GM19351 (cell line): Measurements from ENCODE around the gene YTHDF2.

Experiments
- ATAC-seq: cut with Tn5 transposase; IDR thresholded peaks from one replicate; pipeline ENCODE4 v1.9.1; 2021; ENCODE audit warnings: mild to moderate bottlenecking, moderate library complexity; ENCODE audit not compliant: unreplicated experiment

Gene YTHDF2

DNA sequence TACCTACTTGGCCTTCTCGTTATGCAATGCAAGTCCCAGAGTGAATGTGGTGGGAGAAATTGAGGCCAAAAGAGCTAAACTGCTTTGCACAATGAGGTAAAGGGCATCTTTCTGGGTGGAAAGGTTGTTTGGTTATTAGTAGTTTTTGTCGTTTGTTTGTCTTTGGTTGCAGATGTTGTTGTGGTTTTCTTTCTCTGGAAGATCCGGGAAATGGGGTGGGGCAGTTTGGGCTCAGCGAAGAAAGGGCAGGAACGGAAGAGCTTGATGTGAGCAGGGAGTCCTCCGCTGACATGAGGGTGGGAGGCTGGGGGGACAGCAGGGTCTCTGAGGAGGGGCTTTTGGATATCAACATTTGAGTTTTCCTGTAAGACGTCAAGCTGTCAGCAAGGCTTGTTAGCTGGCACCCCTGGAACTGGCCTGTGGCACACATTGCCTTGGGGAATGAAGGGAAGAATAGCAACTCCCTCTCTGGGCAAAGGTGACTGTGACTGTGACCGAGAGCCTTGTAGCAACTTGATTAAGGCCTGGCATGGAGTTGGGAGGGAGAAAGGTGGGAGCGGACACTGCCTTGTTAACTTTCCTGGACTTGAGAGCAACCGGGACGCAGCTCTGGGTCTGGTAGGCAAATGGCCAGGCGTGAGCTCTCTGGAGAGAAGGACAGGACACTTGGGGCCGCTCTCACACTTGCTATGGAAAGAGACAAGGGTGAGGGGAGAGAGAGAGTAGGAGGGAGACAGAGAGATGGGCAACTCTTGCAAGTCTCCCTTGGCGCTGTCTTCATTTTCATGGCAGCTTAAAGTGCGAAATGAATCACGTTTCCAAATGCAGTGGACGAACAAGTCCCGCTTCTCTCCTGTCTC lies 59.8 kb downstream of the YTHDF2 start:
- no peak for ATAC-seq

DNA sequence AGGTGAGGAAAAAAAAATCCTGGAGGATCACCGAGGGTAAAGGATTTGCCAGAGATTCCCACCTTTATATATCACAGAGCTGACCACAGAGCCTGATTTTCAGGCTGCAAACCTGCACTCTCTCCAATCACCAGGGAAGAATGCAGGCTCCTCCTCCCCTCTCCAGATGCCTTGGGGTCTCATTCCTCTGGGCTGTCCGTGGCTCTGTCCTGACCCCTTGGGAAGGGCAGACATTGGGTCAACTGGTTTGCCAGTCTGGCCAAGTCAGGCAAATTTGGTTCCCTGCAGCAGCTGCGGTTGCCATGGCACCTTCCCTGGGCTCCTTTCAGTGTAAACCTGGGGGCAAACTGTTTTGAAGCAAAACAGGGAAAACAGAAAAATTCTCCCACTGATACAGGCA lies 63.6 kb downstream of the YTHDF2 start:
- ATAC-seq, result no peak

DNA sequence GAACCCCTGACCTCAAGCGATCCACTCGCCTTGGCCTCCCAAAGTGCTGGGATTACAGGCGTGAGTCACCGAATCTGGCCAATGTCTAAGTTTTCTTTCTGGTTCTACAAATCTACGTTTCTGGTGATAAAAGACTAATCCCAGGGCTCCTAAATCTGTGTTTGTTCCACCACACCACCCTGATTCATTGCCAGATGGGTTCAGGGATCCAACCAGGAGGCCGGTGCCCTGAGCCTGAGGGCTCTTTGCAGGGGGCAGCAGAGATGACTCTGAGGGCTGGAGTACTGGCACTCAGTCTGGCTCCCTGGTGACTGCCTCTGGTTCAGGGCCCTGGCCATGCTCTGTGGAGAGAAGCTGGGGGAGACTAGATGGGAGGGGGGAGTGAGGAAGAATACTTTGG lies 64.7 kb downstream of the YTHDF2 start:
- no peak for ATAC-seq

DNA sequence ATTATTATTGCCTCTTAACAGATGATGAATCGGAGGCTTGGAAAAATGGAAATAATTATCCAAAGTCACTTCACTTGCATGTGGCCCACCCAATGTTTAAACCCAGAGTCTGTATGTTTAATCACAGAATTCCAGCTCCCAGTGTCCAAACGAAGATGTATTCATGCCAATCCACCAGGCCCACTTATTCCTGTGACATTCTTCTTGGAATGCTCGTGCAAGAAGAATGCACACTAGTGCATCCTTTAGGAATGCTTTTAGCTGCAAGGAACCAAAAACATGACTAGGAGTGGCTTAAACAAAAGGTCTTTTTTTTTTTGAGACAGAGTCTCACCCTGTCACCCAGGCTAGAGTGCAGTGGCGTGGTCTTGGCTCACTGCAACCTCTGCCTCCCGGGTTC lies 66.3 kb downstream of the YTHDF2 start:
- no peak for ATAC-seq

DNA sequence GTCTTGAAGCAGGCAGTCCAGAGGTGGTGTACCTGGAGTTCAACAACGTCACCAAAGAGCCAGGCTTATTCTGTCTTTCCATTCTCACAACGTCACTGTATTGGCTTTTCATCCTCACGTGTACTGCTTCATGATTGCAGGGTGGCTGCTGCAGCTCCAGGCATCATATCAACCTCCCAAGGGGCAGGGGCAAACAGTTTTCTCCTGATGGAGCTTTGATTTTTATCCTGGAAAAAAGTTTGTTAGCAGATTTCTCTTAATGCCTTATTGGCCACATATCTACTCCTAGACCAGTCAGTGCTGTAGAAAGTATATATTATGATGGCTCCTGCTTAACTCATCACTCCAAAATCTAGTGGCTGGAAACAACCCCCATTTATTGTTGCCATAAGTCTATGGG lies 66.9 kb downstream of the YTHDF2 start:
- no peak for ATAC-seq

DNA sequence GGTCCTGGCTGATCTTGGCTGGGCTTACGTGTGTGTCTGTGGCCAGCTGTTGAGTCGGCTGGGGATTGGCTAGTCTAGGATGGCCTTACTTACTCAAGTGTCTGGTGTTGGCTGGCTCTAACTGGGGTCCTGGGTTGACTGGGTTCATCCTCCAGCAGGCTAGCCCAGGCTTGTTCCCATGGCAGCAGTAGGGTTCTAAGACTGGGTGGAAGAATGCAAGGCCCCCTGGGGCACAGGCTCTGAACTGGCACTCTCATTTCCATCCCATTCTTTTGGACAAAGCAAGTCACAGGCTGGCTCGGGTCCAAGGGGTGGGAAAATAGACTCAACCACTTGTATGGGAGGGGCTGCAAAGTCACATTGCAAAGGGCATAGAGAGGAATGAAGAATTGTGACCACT lies 67.3 kb downstream of the YTHDF2 start:
- ATAC-seq, result no peak

DNA sequence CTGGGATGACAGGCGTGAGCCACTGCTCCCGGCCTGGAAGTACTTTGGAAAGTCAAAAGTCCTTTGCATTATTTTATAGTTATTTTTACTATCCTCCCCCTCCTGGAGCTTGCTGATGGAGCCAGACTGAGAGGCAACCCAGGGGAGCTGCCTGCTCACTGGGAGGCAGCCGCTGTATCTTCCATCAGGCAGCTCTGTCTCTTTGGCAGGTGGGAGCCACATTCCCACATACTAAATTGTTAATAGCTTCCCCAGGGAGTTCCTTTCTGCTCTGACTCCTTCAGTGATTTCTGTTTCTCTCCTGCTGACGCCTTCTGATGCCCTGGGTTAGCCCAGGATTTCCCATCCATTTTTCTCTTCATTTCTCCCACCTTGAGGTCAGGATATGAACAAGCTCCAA lies 70.3 kb downstream of the YTHDF2 start:
- ATAC-seq, result no peak

DNA sequence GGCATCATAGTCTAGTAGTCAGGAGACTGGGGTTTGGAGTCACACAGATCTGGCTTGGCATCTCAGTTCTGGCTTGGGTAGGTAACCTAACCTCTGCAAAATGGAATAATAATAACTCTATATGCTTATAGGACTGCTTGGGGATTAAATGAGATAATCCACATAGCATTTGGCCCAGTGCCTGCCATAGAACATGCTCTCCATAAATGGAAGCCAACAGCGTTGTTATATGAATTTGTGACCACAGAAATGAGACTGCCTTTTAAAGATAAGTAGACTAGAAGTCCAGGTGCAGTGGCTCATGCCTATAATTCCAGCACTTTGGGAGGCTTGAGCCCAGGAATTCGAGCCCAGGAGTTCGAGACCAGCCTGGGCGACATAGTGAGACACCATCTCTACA lies 71.2 kb downstream of the YTHDF2 start:
- no peak for ATAC-seq

DNA sequence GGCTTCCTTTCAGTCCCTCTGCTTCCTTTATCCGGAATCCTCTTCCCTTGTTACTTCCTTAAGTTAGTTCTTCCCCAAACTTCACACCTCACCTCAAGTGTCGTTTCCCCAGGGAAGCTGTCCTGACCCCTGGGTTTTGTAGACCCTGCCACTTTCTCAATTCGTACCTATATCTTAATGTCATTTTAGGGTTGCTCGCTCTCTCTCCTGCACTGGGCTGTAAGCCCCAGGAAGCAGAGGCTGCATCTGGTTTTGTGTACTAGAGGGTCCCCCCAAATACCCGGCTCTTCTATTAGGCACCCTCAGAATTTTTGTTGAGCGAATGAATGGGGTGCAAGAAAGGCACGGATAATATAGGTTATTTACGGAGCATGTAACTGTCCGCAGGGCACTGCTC lies 74.6 kb downstream of the YTHDF2 start:
- no peak for ATAC-seq

DNA sequence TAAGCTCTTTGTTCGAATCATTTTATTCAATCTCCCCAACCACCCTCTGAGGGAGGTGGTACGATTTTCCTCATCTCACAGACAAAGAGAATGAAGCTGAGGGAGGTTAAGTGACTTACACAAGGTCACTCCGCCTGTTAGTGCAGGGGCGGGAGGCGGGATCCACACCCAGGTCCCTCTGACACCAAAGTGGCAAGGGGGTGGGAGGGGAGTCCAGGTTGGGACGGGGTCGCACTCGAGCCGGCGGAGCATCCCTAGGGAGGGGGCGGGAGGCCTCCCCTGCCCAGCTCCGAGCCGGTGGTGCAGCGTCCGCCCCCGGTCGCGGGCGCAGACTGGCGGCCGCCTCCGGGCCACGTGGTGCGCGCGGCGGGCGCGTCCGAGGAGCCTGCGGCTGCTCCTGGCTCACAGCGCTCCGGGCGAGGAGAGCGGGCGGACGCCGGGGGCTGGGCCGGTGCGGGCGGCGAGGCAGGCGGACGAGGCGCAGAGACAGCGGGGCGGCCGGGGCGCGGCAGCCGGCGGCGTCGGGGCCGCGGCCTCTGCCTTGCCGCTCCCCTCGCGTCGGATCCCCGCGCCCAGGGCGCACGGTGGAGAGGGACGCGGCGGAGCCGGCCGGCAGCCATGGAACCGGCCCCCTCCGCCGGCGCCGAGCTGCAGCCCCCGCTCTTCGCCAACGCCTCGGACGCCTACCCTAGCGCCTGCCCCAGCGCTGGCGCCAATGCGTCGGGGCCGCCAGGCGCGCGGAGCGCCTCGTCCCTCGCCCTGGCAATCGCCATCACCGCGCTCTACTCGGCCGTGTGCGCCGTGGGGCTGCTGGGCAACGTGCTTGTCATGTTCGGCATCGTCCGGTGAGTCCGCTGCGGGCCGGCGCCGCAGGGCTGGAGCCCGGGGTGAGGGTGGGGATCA lies 75.3 kb downstream of the YTHDF2 start, which contains the start of gene OPRD1:
TSS of gene OPRD1 (plus strand) at position 405 of the 903 bp plus-strand sequence. CDS start at position 619, 214 bp downstream.
- no peak for ATAC-seq

DNA sequence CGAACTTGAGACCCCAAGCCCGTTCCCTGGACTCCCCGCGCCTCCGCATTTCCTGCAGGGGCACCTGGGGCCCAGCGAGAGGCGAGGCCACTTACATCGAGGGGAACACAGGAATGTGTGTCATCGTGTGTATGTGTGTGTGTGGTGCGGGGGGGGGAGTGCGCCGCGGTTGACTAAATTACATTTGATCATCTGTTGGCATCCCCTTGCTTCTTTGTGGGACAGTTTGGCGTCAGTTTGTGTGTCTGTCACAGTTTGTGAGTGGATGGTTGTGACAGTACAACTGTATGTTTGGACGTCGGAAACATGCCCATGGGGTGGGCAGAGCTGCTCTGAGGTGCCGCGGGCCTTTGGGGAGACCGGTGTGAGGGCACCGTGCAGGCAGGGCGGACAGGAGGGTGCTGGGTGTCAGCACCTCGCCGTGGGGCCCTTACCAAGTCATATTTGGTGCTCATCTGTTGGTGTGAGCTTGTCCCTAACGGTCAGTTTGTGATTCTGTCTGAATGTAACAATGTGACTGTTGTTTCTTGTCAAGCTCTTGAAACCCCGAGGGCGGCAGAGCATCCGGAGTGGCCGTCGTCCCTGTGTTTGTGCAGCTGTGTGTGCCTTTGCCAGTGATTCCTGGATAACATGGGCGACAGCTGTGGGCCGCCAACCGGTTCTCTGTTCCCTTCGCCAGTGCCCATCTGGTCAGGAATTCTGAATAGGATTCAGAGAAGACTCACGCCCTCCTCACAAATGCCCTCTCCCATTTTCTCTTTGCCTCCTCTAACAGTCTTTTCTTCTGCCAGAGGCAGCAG lies 76.1 kb downstream of the YTHDF2 start:
- ATAC-seq, result no peak

DNA sequence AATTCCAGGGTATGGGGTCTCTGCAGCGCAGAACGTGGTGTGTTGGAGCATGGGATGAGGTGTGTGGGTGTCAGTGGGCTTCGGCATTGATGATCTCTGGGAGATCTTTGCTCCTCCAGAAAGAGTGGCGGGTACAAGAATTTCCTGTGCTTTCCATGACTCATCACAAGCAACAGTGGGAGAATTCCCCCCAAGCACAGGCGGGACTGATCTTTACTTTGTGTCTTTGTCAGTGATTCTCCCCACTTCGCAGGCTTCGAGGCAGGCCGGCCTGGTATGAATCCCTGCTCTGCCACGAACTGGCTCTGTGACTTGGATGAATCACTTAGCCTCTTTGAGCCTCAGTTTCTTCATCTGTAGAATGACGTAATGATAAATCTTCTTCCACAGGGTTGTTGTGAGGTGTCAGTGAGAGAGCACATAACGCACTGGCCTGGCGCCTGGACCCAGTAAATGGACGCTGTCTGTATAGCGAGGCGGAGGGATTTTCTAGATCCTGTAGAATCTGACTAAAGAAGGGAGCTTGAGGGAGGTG lies 77.3 kb downstream of the YTHDF2 start:
- no peak for ATAC-seq

DNA sequence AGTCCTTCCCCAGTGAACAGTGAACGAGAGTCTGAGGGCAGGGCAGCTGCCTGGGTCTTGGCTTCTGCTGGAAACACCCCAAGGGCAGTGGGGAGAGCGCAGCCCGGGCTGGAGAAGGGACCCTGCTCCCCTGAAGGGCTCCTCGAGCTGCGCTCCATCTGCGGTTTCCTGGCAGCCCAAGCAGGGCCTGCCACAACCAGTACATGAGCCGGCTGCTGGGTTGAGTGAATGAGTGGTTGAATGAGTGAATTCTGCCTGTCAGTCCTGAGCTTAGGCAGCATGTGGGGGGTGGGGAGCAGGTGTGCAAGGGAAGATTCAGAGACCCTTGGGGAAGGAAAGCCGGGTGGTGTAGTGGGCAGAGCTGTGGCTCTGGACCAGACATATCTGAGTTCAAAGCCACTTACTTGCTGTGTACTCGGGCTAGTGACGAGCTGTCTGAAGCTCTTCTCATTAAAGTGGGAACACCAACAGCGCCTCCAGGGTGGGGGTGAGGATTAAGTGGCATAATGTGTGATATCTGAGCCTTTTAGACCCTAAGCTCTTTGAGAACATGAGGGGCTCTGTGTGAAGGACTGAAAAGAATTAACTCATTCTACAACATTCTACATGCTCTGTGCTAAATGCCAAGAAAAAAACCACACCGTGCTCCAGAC lies 78.9 kb downstream of the YTHDF2 start:
- ATAC-seq, result no peak

DNA sequence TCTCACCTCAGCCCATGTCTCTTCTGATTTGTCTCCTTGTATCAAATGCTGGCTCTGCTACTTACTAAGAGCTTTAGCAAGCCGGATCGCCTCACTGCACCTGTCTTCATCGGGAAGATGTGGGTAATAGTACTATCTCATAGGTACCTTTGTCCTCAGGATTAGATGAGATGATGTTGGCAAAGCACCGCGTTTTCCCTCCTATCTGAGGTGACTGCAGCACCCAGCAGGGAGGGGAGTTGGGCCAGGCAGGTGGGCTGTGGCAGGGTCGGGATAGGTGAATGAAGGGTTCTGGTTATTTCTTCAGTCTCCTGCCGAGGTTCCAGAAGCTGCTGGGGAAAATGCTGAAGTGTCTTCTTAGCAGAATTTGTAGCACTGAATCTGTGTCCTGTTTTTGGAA lies 80.4 kb downstream of the YTHDF2 start:
- no peak for ATAC-seq

DNA sequence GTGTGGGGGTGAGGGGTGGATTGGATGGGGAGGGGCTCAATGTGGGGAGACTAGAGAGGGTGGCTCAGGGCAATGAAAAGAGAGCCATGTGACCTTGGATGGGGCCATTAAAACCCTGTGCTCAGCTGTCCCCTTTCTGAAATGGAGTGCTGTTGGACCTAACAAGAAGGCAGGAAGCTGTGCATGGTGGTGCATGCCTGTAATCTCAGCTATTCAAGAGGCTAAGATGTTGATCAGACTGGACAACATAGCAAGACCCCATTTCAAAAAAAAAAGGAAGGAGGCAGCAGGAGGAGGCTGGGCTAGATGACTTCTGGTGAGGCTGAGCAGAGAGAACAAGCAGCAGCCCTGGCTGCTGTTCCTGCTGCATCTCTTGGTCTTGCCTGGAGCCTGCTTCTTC lies 82.3 kb downstream of the YTHDF2 start:
- no peak for ATAC-seq
